Astrocyte (in vitro differentiated cells and primary cell): Measurements from ENCODE around the gene LYPLA2. TPM values are rescaled to one million over a fixed set of nuclear protein-coding genes. Genes with fewer than 3 reads are reported as not detected.

Experiments
- DNase-seq: peaks from one replicate; pipeline ENCODE4 v3.0.0-alpha.2; 2010; ENCODE audit warnings: low read depth
- FAIRE-seq: peaks from 2 replicates; lab custom pipeline; 2011; peaks lifted over from hg19 to GRCh38; lab: Jason Lieb, UNC
- H2AFZ ChIP-seq: 2 replicates; pipeline ENCODE4 v1.6.0; 2012; ENCODE audit warnings: low read depth, low read length, inconsistent platforms
- H3K27ac ChIP-seq: 2 replicates; pipeline ENCODE4 v1.5.1; 2011; ENCODE audit warnings: low read depth, low read length, inconsistent platforms
- H3K27me3 ChIP-seq: 2 replicates; pipeline ENCODE4 v1.6.0; 2011; ENCODE audit warnings: low read length, inconsistent platforms; ENCODE audit not compliant: insufficient read depth
- H3K36me3 ChIP-seq: 2 replicates; pipeline ENCODE4 v1.5.1; 2011; ENCODE audit warnings: low read length, inconsistent platforms; ENCODE audit not compliant: insufficient read depth
- H3K4me1 ChIP-seq: 2 replicates; pipeline ENCODE4 v1.5.1; 2011; ENCODE audit warnings: low read length, inconsistent platforms; ENCODE audit not compliant: insufficient read depth
- H3K4me2 ChIP-seq: 2 replicates; pipeline ENCODE4 v1.6.0; 2012; ENCODE audit warnings: low read length, inconsistent platforms
- H3K4me3 ChIP-seq: 2 replicates; pipeline ENCODE4 v1.5.1; 2011; ENCODE audit warnings: low read depth, mild to moderate bottlenecking, low read length, inconsistent platforms; ENCODE audit not compliant: insufficient read depth
- H3K79me2 ChIP-seq: 2 replicates; pipeline ENCODE4 v1.6.0; 2012; ENCODE audit warnings: mild to moderate bottlenecking, low read length, inconsistent platforms; ENCODE audit not compliant: insufficient read depth
- H3K9ac ChIP-seq: 2 replicates; pipeline ENCODE4 v1.6.0; 2012; ENCODE audit warnings: mild to moderate bottlenecking, low read length, inconsistent platforms
- H3K9me3 ChIP-seq: 2 replicates; pipeline ENCODE4 v1.5.1; 2012; ENCODE audit warnings: low read depth, mild to moderate bottlenecking, low read length, inconsistent platforms; ENCODE audit not compliant: insufficient read depth
- H4K20me1 ChIP-seq: 2 replicates; pipeline ENCODE4 v1.6.0; 2012; ENCODE audit warnings: low read length, inconsistent platforms; ENCODE audit not compliant: insufficient read depth
- H3K27ac Mint-ChIP-seq: one replicate; pipeline ENCODE4 v1.8.0; 2021; ENCODE audit warnings: mild to moderate bottlenecking, mixed read lengths; ENCODE audit not compliant: unreplicated experiment
- H3K27me3 Mint-ChIP-seq: one replicate; pipeline ENCODE4 v1.8.0; 2021; ENCODE audit warnings: low read depth, mixed read lengths; ENCODE audit not compliant: unreplicated experiment
- H3K36me3 Mint-ChIP-seq: one replicate; pipeline ENCODE4 v1.8.0; 2021; ENCODE audit warnings: low read depth, mixed read lengths; ENCODE audit not compliant: unreplicated experiment
- H3K4me1 Mint-ChIP-seq: one replicate; pipeline ENCODE4 v1.8.0; 2021; ENCODE audit warnings: low read depth, mixed read lengths; ENCODE audit not compliant: unreplicated experiment
- H3K4me3 Mint-ChIP-seq: one replicate; pipeline ENCODE4 v1.8.0; 2021; ENCODE audit warnings: mild to moderate bottlenecking, moderate library complexity, mixed read lengths; ENCODE audit not compliant: unreplicated experiment
- H3K9me3 Mint-ChIP-seq: one replicate; pipeline ENCODE4 v1.8.0; 2021; ENCODE audit warnings: mild to moderate bottlenecking, mixed read lengths; ENCODE audit not compliant: unreplicated experiment
- EZH2 ChIP-seq: IDR thresholded peaks from 2 replicates; pipeline ENCODE4 v1.6.1; 2012; ENCODE audit warnings: mild to moderate bottlenecking, low read length, inconsistent platforms; ENCODE audit not compliant: insufficient read depth
- total RNA-seq: library from RNA; stranded (reverse); gene quantifications from 2 replicates; pipeline ENCODE4 v1.2.1, GENCODE V29; 2021
- TF ChIP-seq, protein P1 (sequence below): IDR thresholded peaks from 2 replicates; pipeline ENCODE4 v1.5.1; 2011; ENCODE audit warnings: low read depth, mild to moderate bottlenecking, inconsistent platforms, low read length, moderate library complexity; ENCODE audit not compliant: insufficient read depth

LYPLA2 gene
- total RNA-seq, 1 donor from 2014 or later: 91.7 TPM

DNA sequence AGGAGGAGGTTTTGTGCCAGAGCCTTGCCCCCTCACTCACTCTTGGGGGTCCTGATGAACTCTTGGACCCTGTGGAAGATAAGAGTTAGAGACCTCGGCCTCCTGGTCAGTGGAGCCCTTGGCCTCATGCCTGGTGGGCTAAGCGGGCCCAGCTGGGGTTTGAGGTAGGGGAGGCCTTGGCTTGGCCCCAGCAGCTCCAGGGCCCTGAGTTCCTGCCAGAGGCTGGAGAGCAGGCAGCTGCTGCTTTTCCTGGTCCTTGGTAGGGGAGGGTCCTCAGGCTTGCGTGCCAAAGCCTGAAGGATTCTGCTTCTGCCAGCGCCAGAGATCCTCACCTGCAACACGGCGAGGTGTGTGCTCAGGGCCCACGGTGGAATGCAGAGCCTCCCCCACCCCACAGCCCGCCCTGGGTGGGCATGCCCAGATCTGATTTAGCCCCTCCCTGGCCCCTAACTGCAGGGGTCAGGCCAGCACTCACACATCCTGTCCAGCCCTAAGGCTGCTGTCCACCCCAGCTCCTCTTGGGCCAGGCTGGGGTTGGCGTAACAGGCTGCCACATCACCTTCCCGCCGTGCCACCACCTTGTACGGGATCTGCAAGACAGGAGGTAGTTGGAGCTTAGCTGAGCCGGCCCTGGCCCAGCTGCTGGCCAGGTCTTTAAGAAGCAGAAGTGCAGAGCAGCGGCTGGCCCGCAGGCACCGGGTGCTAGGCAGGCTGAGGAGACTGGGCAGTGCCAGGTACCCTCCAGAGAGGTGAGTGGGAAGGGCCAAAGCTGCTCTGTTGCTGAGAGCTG lies 4.9 kb downstream of the LYPLA2 start:
- no peak for TF ChIP-seq EZH2
- TF ChIP-seq, protein P1, sequence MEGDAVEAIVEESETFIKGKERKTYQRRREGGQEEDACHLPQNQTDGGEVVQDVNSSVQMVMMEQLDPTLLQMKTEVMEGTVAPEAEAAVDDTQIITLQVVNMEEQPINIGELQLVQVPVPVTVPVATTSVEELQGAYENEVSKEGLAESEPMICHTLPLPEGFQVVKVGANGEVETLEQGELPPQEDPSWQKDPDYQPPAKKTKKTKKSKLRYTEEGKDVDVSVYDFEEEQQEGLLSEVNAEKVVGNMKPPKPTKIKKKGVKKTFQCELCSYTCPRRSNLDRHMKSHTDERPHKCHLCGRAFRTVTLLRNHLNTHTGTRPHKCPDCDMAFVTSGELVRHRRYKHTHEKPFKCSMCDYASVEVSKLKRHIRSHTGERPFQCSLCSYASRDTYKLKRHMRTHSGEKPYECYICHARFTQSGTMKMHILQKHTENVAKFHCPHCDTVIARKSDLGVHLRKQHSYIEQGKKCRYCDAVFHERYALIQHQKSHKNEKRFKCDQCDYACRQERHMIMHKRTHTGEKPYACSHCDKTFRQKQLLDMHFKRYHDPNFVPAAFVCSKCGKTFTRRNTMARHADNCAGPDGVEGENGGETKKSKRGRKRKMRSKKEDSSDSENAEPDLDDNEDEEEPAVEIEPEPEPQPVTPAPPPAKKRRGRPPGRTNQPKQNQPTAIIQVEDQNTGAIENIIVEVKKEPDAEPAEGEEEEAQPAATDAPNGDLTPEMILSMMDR: no peak
- Histone ChIP-seq H3K27me3 (no peaks in the 10 kb centered on the region), H3K4me3 (no peak overlapping the region), H3K9ac (no peak overlapping the region), H3K79me2 (peaks cover 28% of the 10 kb centered on the region), H4K20me1 (peaks cover 20% of the 10 kb centered on the region), H3K4me2 (no peak overlapping the region), H3K9me3 (no peaks in the 10 kb centered on the region), H2AFZ (no peak overlapping the region), H3K4me1 (peaks cover 27% of the 10 kb centered on the region), H3K27ac (no peak overlapping the region), H3K36me3 (no peaks in the 10 kb centered on the region)
- no peak for DNase-seq
- no peak for FAIRE-seq
- no peak overlapping the region for H3K27ac Mint-ChIP-seq
- H3K36me3 Mint-ChIP-seq: peaks cover 4% of the 10 kb centered on the region
- H3K9me3 Mint-ChIP-seq: no peaks in the 10 kb centered on the region
- H3K4me3 Mint-ChIP-seq: no peak overlapping the region
- no peaks in the 10 kb centered on the region for H3K27me3 Mint-ChIP-seq
- H3K4me1 Mint-ChIP-seq: peaks cover 6% of the 10 kb centered on the region

DNA sequence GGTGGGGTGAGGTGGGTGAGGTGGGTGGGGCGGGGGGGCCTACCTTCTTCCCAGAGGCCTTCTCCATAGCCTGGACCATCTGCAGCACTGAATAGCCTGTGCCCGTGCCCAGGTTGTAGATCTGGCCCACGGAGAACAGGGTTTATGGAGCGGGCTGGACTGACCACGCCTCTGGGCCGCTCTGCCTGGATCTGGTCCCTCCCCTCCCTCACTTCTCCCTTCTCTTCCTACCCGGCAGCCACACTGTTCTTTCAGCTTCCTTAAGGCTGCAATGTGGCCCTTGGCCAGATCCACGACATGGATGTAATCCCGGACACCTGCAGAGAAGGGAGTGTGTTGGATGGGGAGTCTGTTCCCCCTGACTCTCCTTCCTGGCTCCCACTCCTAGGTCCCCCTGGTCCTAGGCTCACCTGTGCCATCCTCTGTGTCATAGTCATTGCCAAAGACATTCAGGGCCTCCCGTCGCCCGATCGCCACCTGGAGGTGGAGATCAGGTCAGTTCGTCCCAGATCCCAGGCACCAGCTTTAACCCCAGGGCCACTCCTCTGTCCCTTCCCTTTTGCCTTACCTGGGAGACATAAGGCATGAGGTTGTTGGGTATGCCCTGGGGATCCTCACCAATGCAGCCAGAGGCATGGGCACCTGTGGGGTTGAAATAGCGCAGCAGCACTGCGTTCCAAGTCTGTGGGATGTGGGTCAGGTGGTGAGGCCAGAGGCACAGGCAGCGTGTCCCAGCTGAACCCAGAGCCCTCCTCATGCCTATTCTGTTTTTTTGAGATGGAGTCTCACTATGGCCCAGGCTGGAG lies 5.7 kb downstream of the LYPLA2 start:
- no peaks in the 10 kb centered on the region for H3K27me3 Mint-ChIP-seq
- Histone ChIP-seq H3K27me3 (no peaks in the 10 kb centered on the region), H3K9me3 (no peaks in the 10 kb centered on the region), H3K79me2 (peaks cover 22% of the 10 kb centered on the region), H3K4me2 (no peak overlapping the region), H3K36me3 (no peaks in the 10 kb centered on the region), H3K9ac (no peak overlapping the region), H2AFZ (no peak overlapping the region), H3K4me3 (no peak overlapping the region), H3K27ac (no peak overlapping the region), H3K4me1 (peaks cover 32% of the 10 kb centered on the region), H4K20me1 (peaks cover 18% of the 10 kb centered on the region)
- H3K9me3 Mint-ChIP-seq: no peaks in the 10 kb centered on the region
- peaks cover 4% of the 10 kb centered on the region for H3K36me3 Mint-ChIP-seq
- no peak for FAIRE-seq
- H3K4me1 Mint-ChIP-seq: peaks cover 5% of the 10 kb centered on the region
- TF ChIP-seq, protein P1: no peak
- no peak for TF ChIP-seq EZH2
- H3K27ac Mint-ChIP-seq: no peak overlapping the region
- H3K4me3 Mint-ChIP-seq: no peak overlapping the region
- no peak for DNase-seq
